Measurements from ENCODE around the gene IGLL1. TPM values are rescaled to one million over a fixed set of nuclear protein-coding genes. Genes with fewer than 3 reads are reported as not detected.

Gene IGLL1
- total and polyA plus RNA-seq, 2 experiments from 2014 or later = not detected

DNA sequence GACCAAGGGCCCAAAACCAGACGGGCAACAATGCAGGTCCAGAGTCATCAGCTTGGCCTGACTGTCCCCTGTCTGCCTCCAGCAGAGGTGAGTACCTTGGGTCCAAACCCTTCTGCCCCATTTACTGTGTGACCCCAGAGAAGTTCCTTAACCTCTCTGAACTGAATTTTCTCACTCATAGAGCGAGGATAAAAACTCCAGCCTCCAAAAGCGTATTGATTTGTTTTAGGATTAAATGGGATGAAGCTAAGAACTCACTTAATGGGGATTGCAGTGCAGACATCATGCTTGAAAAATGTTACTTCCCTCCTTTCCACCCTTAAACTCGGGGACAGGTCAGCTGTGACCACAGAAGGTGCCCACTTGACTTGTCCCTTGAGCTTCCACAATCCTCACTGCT is 22.6 kb downstream of the IGLL1 start:
- DNase-seq (ENCODE audit: low spot score) = no peak
- peaks cover 2% of the 10 kb centered on the region; the same call in 1 of the 3 replicates for H3K9me3 Mint-ChIP-seq
- ATAC-seq = no peak

More for the DNA sequence above, 22.6 kb downstream of the IGLL1 start:
- Histone ChIP-seq H3K36me3 (ENCODE audit: insufficient read depth) (no peaks in the 10 kb centered on the region), H3K4me3 (no peak overlapping the region), H3K79me2 (replicated peaks; ENCODE audit: insufficient read depth) (no peaks in the 10 kb centered on the region), H3K27me3 (ENCODE audit: insufficient read depth) (no peaks in the 10 kb centered on the region), H4K20me1 (replicated peaks; ENCODE audit: insufficient read depth) (no peaks in the 10 kb centered on the region), H3K27ac (ENCODE audit: low read depth) (no peak overlapping the region), H3K4me1 (ENCODE audit: insufficient read depth) (no peaks in the 10 kb centered on the region), H2AFZ (no peak overlapping the region), H3K9me2 (ENCODE audit: insufficient read depth) (0 out of 2 replicates have a peak, but pooled peaks cover 3% of the 10 kb centered on the region), H3K4me2 (no peak overlapping the region), H3F3A (replicated peaks; ENCODE audit: low read depth) (no peaks in the 10 kb centered on the region)
- TF ChIP-seq, protein P1, sequence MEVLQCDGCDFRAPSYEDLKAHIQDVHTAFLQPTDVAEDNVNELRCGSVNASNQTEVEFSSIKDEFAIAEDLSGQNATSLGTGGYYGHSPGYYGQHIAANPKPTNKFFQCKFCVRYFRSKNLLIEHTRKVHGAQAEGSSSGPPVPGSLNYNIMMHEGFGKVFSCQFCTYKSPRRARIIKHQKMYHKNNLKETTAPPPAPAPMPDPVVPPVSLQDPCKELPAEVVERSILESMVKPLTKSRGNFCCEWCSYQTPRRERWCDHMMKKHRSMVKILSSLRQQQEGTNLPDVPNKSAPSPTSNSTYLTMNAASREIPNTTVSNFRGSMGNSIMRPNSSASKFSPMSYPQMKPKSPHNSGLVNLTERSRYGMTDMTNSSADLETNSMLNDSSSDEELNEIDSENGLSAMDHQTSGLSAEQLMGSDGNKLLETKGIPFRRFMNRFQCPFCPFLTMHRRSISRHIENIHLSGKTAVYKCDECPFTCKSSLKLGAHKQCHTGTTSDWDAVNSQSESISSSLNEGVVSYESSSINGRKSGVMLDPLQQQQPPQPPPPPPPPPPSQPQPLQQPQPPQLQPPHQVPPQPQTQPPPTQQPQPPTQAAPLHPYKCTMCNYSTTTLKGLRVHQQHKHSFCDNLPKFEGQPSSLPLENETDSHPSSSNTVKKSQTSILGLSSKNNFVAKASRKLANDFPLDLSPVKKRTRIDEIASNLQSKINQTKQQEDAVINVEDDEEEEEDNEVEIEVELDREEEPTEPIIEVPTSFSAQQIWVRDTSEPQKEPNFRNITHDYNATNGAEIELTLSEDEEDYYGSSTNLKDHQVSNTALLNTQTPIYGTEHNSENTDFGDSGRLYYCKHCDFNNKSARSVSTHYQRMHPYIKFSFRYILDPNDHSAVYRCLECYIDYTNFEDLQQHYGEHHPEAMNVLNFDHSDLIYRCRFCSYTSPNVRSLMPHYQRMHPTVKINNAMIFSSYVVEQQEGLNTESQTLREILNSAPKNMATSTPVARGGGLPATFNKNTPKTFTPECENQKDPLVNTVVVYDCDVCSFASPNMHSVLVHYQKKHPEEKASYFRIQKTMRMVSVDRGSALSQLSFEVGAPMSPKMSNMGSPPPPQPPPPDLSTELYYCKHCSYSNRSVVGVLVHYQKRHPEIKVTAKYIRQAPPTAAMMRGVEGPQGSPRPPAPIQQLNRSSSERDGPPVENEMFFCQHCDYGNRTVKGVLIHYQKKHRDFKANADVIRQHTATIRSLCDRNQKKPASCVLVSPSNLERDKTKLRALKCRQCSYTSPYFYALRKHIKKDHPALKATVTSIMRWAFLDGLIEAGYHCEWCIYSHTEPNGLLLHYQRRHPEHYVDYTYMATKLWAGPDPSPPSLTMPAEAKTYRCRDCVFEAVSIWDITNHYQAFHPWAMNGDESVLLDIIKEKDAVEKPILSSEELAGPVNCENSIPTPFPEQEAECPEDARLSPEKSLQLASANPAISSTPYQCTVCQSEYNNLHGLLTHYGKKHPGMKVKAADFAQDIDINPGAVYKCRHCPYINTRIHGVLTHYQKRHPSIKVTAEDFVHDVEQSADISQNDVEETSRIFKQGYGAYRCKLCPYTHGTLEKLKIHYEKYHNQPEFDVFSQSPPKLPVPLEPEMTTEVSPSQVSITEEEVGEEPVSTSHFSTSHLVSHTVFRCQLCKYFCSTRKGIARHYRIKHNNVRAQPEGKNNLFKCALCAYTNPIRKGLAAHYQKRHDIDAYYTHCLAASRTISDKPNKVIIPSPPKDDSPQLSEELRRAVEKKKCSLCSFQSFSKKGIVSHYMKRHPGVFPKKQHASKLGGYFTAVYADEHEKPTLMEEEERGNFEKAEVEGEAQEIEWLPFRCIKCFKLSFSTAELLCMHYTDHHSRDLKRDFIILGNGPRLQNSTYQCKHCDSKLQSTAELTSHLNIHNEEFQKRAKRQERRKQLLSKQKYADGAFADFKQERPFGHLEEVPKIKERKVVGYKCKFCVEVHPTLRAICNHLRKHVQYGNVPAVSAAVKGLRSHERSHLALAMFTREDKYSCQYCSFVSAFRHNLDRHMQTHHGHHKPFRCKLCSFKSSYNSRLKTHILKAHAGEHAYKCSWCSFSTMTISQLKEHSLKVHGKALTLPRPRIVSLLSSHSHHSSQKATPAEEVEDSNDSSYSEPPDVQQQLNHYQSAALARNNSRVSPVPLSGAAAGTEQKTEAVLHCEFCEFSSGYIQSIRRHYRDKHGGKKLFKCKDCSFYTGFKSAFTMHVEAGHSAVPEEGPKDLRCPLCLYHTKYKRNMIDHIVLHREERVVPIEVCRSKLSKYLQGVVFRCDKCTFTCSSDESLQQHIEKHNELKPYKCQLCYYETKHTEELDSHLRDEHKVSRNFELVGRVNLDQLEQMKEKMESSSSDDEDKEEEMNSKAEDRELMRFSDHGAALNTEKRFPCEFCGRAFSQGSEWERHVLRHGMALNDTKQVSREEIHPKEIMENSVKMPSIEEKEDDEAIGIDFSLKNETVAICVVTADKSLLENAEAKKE (CRISPR knock-in tag; IDR thresholded peaks at IDR 0.05) = no peak
- no peak for TF ChIP-seq EZH2phosphoT487 (IDR thresholded peaks at IDR 0.05; ENCODE audit: unreplicated experiment)
- TF ChIP-seq, protein P2, sequence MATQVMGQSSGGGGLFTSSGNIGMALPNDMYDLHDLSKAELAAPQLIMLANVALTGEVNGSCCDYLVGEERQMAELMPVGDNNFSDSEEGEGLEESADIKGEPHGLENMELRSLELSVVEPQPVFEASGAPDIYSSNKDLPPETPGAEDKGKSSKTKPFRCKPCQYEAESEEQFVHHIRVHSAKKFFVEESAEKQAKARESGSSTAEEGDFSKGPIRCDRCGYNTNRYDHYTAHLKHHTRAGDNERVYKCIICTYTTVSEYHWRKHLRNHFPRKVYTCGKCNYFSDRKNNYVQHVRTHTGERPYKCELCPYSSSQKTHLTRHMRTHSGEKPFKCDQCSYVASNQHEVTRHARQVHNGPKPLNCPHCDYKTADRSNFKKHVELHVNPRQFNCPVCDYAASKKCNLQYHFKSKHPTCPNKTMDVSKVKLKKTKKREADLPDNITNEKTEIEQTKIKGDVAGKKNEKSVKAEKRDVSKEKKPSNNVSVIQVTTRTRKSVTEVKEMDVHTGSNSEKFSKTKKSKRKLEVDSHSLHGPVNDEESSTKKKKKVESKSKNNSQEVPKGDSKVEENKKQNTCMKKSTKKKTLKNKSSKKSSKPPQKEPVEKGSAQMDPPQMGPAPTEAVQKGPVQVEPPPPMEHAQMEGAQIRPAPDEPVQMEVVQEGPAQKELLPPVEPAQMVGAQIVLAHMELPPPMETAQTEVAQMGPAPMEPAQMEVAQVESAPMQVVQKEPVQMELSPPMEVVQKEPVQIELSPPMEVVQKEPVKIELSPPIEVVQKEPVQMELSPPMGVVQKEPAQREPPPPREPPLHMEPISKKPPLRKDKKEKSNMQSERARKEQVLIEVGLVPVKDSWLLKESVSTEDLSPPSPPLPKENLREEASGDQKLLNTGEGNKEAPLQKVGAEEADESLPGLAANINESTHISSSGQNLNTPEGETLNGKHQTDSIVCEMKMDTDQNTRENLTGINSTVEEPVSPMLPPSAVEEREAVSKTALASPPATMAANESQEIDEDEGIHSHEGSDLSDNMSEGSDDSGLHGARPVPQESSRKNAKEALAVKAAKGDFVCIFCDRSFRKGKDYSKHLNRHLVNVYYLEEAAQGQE (IDR thresholded peaks at IDR 0.05; ENCODE audit: unreplicated experiment) = no peak
- no peak for TF ChIP-seq POLR2AphosphoS5 (IDR thresholded peaks at IDR 0.05; ENCODE audit: low read depth)
- no peak for TF ChIP-seq NANOG (IDR thresholded peaks at IDR 0.05; ENCODE audit: borderline replicate concordance)
- no peak for TF ChIP-seq STAT1 (IDR thresholded peaks at IDR 0.05; ENCODE audit: unreplicated experiment)
- TF ChIP-seq, protein P3, sequence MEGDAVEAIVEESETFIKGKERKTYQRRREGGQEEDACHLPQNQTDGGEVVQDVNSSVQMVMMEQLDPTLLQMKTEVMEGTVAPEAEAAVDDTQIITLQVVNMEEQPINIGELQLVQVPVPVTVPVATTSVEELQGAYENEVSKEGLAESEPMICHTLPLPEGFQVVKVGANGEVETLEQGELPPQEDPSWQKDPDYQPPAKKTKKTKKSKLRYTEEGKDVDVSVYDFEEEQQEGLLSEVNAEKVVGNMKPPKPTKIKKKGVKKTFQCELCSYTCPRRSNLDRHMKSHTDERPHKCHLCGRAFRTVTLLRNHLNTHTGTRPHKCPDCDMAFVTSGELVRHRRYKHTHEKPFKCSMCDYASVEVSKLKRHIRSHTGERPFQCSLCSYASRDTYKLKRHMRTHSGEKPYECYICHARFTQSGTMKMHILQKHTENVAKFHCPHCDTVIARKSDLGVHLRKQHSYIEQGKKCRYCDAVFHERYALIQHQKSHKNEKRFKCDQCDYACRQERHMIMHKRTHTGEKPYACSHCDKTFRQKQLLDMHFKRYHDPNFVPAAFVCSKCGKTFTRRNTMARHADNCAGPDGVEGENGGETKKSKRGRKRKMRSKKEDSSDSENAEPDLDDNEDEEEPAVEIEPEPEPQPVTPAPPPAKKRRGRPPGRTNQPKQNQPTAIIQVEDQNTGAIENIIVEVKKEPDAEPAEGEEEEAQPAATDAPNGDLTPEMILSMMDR (conservative IDR thresholded peaks at IDR 0.05; ENCODE audit: low read depth in 2 of 2) = no peak
- TF ChIP-seq, protein P4, sequence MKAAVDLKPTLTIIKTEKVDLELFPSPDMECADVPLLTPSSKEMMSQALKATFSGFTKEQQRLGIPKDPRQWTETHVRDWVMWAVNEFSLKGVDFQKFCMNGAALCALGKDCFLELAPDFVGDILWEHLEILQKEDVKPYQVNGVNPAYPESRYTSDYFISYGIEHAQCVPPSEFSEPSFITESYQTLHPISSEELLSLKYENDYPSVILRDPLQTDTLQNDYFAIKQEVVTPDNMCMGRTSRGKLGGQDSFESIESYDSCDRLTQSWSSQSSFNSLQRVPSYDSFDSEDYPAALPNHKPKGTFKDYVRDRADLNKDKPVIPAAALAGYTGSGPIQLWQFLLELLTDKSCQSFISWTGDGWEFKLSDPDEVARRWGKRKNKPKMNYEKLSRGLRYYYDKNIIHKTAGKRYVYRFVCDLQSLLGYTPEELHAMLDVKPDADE (IDR thresholded peaks at IDR 0.05) = no peak
- no peak for TF ChIP-seq EZH2 (IDR thresholded peaks at IDR 0.05; ENCODE audit: low read depth, unreplicated experiment)
- no peak for TF ChIP-seq CREB1 (CRISPR knock-in tag; IDR thresholded peaks at IDR 0.05; ENCODE audit: low read depth)
- no peak for TF ChIP-seq JUNB (IDR thresholded peaks at IDR 0.05; ENCODE audit: unreplicated experiment)
- H3K27ac Mint-ChIP-seq = no peak overlapping the region
- no peaks in the 10 kb centered on the region for H3K36me3 Mint-ChIP-seq (ENCODE audit: low read depth)
- peaks cover 16% of the 10 kb centered on the region for H3K27me3 Mint-ChIP-seq (ENCODE audit: insufficient read depth, low read depth, poor library complexity)
- peaks cover 7% of the 10 kb centered on the region; the same call in 2 of the 3 replicates for H3K4me1 Mint-ChIP-seq
- no peak overlapping the region for H3K4me3 Mint-ChIP-seq

All from GM23338 (cell line).